NCI-H2196 treated with DMSO at 0.1 percent for 48 hours (cell line): Measurements from ENCODE around the gene F5.
"Not testable (repeated sequence)": the region's sequence is repeated elsewhere in the genome, so short reads cannot be mapped to it uniquely, and the experiment has no call there.

Source experiments
- DNase-seq: peaks from one replicate; lab custom pipeline; 2025; ENCODE audit not compliant: unreplicated experiment; lab: John Stamatoyannopoulos, UW

Gene F5

DNA sequence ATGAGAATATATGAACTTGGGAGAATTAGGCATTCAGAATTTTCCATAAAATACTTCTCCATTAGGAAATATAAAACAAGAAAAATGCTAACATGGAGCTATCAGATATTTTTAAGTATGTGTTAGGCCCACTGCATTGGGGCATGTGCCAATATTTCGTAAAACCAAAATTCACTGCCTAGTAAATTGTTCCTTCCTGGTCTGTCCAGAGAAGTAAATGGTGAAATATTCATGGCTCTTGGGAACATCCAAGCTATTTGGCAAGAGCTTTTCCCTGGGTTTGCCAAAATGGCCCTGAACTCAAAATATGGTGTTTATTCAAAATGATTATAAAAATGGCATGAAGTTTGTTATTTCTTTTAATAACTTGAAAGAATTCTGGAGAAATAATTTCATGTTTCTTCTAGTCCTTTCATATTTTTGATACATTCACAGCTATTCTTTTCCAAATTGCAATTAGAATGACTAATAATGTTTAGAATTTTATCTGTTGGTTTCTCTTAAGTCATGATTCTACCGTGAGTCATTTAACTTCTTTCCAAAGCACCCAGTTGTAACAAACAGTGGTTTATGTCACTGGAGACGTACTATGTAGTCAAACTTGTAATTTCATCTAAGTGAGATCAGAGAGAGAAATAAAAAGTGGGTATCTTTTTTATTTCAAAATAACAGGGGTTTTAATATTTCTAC, 74.8 kb downstream of the F5 start:
- DNase-seq, result no peak

DNA sequence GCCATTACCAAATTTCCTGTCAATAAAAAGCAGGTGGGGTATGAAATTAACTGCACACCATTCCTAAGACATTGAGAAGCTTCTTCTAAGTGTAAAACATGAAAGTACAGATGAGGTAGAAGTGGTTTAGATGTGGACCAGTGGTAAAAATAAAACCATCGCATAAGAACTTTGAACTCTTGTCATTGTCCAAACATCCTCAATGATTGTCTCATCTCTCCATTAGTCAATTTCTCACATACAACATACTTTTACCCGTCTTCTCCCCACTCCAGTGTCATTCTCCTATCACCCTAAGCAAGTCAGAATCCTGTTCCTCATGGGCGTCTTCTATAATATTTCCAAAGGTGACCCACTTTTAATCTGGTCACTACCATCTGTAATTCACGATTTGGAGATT, 76.2 kb downstream of the F5 start:
- DNase-seq, result no peak

DNA sequence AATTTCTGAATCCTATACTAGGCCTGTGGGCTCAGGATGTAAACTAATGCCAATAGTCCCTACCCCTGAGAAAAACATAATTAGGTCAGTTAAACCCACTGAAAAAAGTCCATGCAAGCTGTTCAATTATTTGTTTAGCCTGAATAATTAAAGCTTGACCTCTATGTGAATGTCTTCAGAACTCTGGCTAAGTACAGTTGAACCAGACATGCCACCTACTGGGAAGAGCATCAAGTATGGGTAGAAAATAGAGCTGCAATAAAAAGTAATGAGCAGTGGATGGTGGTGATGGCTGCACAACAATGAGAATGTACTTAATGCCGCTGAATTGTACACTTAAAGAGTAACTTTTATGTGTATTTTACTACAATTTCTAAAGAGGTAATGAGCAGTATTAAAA, 76.9 kb downstream of the F5 start:
- peak; percentile 34 for DNase-seq

DNA sequence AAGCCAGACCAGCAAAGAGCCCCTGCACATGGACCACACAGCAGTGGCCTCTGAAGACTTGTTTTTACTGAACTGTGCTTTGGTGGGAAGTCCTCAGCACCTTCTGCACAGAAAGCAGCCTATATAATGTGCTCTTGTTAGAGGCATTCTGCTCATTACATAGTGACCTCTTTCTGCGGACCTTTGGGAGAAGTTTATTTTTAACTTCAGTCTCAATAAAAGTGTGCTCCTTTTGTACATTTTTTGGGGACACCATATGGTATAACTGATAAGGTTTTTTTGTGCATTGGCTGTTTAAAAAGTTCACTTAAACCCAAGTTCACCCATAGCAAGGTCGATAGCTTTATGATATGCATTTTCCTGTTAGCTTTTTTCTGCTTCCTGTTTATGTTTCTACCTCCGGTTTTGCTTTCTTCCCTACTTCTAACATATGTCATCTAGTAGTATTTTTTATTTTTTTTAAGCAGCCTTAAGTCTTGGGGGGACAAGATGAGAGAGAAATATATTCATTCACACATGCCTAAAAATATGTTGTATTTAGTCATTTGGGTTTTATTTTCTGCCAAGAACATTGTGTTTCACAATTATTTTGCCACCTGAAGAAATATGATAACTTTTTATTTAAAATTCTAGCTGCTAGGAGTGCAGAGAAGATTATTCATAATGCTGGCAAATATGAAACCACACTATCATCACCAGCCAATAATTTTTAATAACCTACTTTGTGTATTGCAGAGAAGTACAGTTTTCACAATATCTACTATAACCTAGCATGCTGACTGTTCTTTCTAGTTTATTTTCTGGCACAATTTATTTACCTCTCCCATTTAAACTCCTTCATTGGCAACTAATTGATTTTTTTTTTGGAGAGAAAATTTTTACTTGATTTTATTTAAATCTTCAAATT, 77.6 kb downstream of the F5 start:
- DNase-seq, result no peak

DNA sequence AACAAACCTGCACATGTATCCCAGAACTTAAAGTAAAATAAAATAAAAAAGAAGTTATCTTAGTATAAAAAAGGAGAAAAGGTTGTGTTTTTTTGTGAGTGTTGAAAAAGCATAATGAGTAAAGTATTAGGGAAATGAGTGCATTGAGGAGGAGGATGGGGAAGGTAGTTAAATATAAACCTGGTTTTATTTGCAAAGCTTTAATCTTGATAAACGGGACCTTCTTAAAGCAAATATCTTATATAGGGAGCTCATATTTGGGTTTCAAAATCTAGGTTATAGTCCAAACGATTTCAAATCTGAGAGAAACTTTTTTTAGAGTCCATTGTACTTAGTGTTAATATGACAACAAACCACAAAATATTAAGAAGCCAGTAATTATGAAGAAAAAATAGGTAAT, 78.9 kb downstream of the F5 start:
- no peak for DNase-seq

GRCh38 chr1:169503601-169504000, 82.7 kb downstream of the F5 start:
- not testable (repeated sequence) for DNase-seq

- no peak for DNase-seq
Observed at GRCh38 chr1:169499807-169500206, 86.5 kb downstream of the F5 start.

DNA sequence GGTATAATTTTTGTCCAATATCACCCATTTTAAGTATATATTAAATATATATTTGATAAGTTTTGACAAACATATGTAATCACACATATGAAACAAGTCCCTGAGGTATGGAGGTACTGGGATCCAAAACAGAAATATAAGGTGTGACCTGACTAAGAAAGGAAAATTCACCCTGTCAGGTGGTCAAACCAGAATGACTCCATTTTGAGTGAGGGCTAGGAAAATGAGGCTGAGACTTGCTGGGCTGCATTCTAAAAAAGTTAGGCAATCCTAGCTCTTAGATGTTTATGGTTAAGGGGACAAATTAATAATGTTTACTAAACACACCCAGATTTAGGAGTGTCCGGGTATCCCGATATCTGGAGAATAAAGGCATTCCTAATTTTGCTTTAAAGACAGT, 89.0 kb downstream of the F5 start:
- DNase-seq, result no peak

GRCh38 chr1:169495916-169496315, 90.4 kb downstream of the F5 start:
- no peak for DNase-seq

GRCh38 chr1:169495046-169495775, 91.1 kb downstream of the F5 start:
- DNase-seq, result no peak

GRCh38 chr1:169494343-169494742, 91.9 kb downstream of the F5 start:
- no peak for DNase-seq

DNA sequence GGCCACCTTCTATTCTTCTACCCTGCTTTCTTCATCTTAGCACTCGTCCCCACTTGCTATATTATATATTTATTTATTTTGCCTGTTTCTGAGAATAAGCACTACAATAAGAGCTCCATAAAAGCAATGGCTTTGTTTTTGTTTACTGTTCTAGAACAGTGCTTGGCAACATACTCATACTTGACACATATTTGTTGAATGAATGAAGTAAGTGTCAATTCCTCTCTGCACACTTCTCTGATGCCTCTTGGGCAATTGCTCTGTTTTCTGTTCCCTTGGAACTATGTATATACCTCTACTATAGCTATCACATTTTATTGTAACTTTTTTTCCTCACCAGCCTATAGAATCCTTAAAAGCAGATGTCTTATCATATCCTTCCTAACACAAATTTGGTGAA, 93.0 kb downstream of the F5 start:
- DNase-seq, result no peak

DNA sequence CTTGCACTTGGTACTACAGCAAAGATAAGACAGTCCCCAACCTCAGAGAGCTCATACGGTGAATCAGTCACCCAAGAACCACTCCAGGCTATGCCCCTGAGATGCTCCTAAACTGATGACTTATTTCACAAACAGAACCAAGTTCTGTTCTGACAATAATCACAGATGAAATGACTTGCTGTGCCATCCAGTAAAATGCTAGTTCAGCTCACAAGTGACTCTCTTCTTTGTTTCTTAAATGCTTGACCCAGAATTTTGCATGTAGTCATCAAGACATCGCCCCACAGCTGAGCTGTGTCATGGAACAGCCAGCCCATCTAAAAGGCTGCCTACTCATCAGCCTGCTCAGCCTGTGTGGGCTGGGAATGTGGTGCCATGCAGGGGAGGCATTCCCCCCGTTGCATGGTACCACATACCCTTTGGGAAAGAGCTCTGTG, 94.4 kb downstream of the F5 start:
- DNase-seq, result no peak

DNA sequence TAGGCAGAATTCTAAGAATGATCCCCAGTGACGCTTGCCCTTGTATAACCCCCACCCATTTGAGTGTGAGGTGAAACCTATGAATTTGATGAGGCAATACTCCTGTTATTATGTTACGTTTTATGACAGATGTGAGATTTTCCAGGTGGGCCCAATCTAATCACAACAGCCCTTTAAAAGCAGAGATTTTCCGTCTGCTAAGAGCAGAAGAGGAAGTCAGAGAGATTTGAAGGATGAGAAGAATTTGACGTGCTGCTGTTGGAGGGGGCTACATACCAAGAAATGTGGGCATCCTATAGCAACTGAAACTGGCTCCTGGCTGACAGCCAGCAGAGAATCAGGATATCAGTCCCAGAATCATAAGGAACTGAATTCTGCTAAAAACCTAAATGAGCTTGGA, 98.1 kb downstream of the F5 start:
- DNase-seq, result no peak

DNA sequence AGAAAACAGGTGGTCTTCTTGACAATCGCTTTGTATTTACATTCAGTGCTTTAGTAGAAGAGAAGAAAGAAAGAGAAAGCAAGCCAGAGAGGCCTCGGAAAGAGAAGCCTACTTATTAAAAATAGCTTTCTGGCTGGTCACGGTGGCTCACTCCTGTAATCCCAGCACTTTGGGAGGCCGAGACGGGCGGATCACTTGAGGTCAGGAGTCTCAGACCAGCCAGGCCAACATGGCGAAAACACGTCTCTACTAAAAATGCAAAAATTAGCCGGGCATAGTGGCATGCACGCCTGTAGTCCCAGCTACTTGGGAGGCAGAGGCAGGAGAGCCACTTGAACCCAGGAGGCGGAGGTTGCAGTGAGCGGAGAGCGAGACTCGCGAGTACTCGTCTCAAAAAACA, 98.7 kb downstream of the F5 start:
- no peak for DNase-seq

- DNase-seq, result no peak
Observed at GRCh38 chr1:169487133-169487532, 99.1 kb downstream of the F5 start.

GRCh38 chr1:169486281-169487051, 99.8 kb downstream of the F5 start:
- no peak for DNase-seq

- peak; percentile 96 for DNase-seq
Observed at GRCh38 chr1:169485431-169486280, 100.6 kb downstream of the F5 start, which contains the start of gene SLC19A2. Gene SLC19A2, minus strand, starts transcription at chr1:169485944. Its CDS starts 178 bp downstream, at chr1:169485766.

DNA sequence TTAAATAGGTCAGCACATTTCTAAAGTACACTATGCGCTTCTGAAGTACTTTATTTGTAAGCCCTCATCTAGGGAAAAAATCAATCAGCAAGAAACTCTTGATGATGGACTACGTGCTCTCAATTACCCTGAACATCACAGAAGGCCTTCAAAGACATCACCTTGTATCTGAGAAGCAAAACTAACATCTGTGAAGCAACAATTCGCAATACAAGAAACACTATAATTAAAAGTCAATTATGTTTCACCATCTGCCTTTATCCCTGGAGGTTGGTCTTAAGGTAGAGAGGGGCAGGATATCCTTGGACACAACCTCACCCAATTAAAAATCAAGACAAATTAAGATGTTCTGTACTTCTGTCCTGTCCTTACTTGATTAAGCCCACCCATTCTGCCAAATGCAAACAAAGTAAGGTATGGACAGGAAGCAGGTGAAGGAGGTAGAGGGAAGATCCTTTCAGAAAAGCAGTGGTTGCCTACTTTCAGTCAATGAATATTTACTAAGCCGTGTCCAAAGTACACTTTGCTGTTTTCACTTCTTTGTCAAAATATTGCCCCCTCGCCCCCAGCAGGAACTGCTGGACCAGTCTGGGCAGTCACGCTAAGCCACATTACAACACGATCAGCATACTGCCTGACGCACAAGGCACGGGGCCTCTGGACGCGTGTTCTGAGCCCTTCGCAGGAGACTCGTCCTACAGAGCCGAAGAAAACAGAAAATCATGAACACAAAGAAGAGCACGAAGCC, 101.4 kb downstream of the F5 start:
- no peak for DNase-seq
